Naive thymus-derived CD4-positive, alpha-beta T cell (primary cell): ENCODE data around the gene WSCD1. TPM values are rescaled to one million over a fixed set of nuclear protein-coding genes. Genes with fewer than 3 reads are reported as not detected.

Experiments used
- ATAC-seq: fragments of 150-1000 bp; cut with Tn5 transposase; 2 replicates; pipeline ENCODE4 v1.10.0; 2021; ENCODE audit warnings: mild to moderate bottlenecking, moderate library complexity
- CTCF ChIA-PET: fragments of 350-600 bp; sonication (Branson Sonifier 250); formaldehyde crosslinking; loops from one replicate; lab custom pipeline; 2021; ENCODE audit warnings: antibody characterized with exemption; lab: Charles Lee
- POLR2A ChIA-PET: fragments of 350-600 bp; sonication (Branson Sonifier 250); formaldehyde crosslinking; loops from one replicate; lab custom pipeline; 2021; ENCODE audit warnings: antibody characterized with exemption, inconsistent platforms; lab: Charles Lee
- DNase-seq, 9 donors: peaks; one replicate each; pipeline versions ENCODE4 v3.0.0 to v3.0.0-alpha.2; 2020 to 2022; ENCODE audit warnings: mixed read lengths in 1 of 9
- H3K27ac ChIP-seq: one replicate; pipeline ENCODE4 v1.7.0; 2013; ENCODE audit warnings: mild to moderate bottlenecking, low read depth, low read length, moderate library complexity
- H3K27me3 ChIP-seq, 2 donors: one replicate each; pipeline ENCODE4 v1.7.0; 2013; ENCODE audit warnings: low read length in 2 of 2, mild to moderate bottlenecking in 2 of 2, moderate library complexity in 2 of 2; ENCODE audit not compliant: control insufficient read depth in 2 of 2, insufficient read depth in 2 of 2
- H3K36me3 ChIP-seq, 3 experiments: 1 replicate in 2 of 3; 2 replicates in 1 of 3; pipeline ENCODE4 v1.7.0; 2013; ENCODE audit warnings: low read length in 3 of 3, mild to moderate bottlenecking in 3 of 3, moderate library complexity in 1 of 3; ENCODE audit not compliant: insufficient read depth in 3 of 3, control insufficient read depth in 2 of 3
- H3K4me1 ChIP-seq, 2 donors: one replicate each; pipeline ENCODE4 v1.7.0; 2013; ENCODE audit warnings: low read length in 2 of 2, mild to moderate bottlenecking in 2 of 2, moderate library complexity in 1 of 2; ENCODE audit not compliant: control insufficient read depth in 2 of 2, insufficient read depth in 2 of 2
- H3K4me3 ChIP-seq: 2 replicates; pipeline ENCODE4 v1.7.0; 2013; ENCODE audit warnings: mild to moderate bottlenecking, low read length
- H3K9me3 ChIP-seq, 3 experiments: 1 replicate in 2 of 3; 2 replicates in 1 of 3; pipeline ENCODE4 v1.7.0; 2013; ENCODE audit warnings: low read length in 3 of 3; ENCODE audit not compliant: control insufficient read depth in 2 of 3
- H3K27ac Mint-ChIP-seq, 9 donors: one replicate each; pipeline ENCODE4 v1.8.0; 2020 to 2022; ENCODE audit warnings: mixed read lengths in 9 of 9, mild to moderate bottlenecking in 8 of 9, moderate library complexity in 5 of 9, inconsistent platforms in 2 of 9
- H3K27me3 Mint-ChIP-seq, 5 donors: one replicate each; pipeline ENCODE4 v1.8.0; 2021 to 2022; ENCODE audit warnings: mixed read lengths in 5 of 5, mild to moderate bottlenecking in 1 of 5
- H3K36me3 Mint-ChIP-seq, 5 donors: one replicate each; pipeline ENCODE4 v1.8.0; 2020 to 2022; ENCODE audit warnings: mixed read lengths in 5 of 5, mild to moderate bottlenecking in 3 of 5, inconsistent platforms in 1 of 5
- H3K4me1 Mint-ChIP-seq, 7 donors: one replicate each; pipeline ENCODE4 v1.8.0; 2020 to 2022; ENCODE audit warnings: mixed read lengths in 7 of 7, mild to moderate bottlenecking in 3 of 7, inconsistent platforms in 1 of 7
- H3K4me3 Mint-ChIP-seq, 10 donors: one replicate each; pipeline ENCODE4 v1.8.0; 2020 to 2022; ENCODE audit warnings: mild to moderate bottlenecking in 10 of 10, mixed read lengths in 10 of 10, moderate library complexity in 6 of 10, inconsistent platforms in 2 of 10
- H3K9me3 Mint-ChIP-seq, 11 donors: one replicate each; pipeline ENCODE4 v1.8.0; 2020 to 2022; ENCODE audit warnings: mixed read lengths in 11 of 11, mild to moderate bottlenecking in 4 of 11, inconsistent platforms in 1 of 11, moderate library complexity in 1 of 11
- intact Hi-C, 2 donors: fragments of 100-400 bp; cut with micrococcal nuclease; formaldehyde crosslinking; loops; one replicate each; pipeline ENCODE4 v1.15.1; 2023
- polyA plus RNA-seq, 2 donors: library from polyadenylated mRNA; unstranded; fragments of 300-500 nt; fragmentation: Illumina TruSeq; gene quantifications; one replicate each; pipeline ENCODE4 v1.2.3, GENCODE V29; 2021
- total RNA-seq, 6 experiments: library from RNA in 5 of 6; stranded (reverse) in 5 of 6; gene quantifications; 1 replicate in 5 of 6; 2 replicates in 1 of 6; pipeline ENCODE4 v1.2.3 and lab custom pipeline; 2021 to 2026

Gene WSCD1
- total and polyA plus RNA-seq, 7 experiments from 2014 or later: 0.13 to 0.73 (median 0.27) TPM; not detected in 2

GRCh38 chr17:6073620-6074019, 3.4 kb downstream of the WSCD1 start:
- no peak overlapping the region for H3K27ac ChIP-seq
- peaks cover 21 to 50% (median 39%) of the 10 kb centered on the region in 5 donors for H3K27me3 Mint-ChIP-seq
- ChIA-PET POLR2A (no interaction called here), CTCF (no interaction called here)
- ATAC-seq (no peak), DNase-seq (no peak)
- H3K4me1 Mint-ChIP-seq: peaks cover 8 to 22% (median 18%) of the 10 kb centered on the region in 7 donors
- H3K36me3 ChIP-seq: no peaks in the 10 kb centered on the region
- peaks cover 0 to 3% (median 0%) of the 10 kb centered on the region in 11 donors for H3K9me3 Mint-ChIP-seq
- H3K4me3 ChIP-seq: no peak overlapping the region
- peaks cover 0 to 11% of the 10 kb centered on the region in 2 donors for H3K4me1 ChIP-seq
- no peaks in the 10 kb centered on the region for H3K9me3 ChIP-seq
- no peak overlapping the region for H3K27ac Mint-ChIP-seq
- peak overlapping the region in 1 of 10 donors; percentile 10 for H3K4me3 Mint-ChIP-seq
- H3K27me3 ChIP-seq: no peaks in the 10 kb centered on the region
- H3K36me3 Mint-ChIP-seq: peaks cover 0 to 5% (median 0%) of the 10 kb centered on the region in 5 donors
- intact Hi-C loops: no loop called here

GRCh38 chr17:6075050-6075449, 4.9 kb downstream of the WSCD1 start:
- no peak for ATAC-seq
- intact Hi-C loops: no loop called here
- Histone ChIP-seq H3K4me3 (no peak overlapping the region), H3K4me1 (no peaks in the 10 kb centered on the region), H3K36me3 (no peaks in the 10 kb centered on the region), H3K9me3 (no peaks in the 10 kb centered on the region), H3K27ac (no peak overlapping the region), H3K27me3 (no peaks in the 10 kb centered on the region)
- Mint-ChIP-seq H3K27ac (no peak overlapping the region), H3K9me3 (no peaks in the 10 kb centered on the region), H3K4me1 (peaks cover 0 to 10% (median 5%) of the 10 kb centered on the region in 7 donors), H3K36me3 (no peaks in the 10 kb centered on the region), H3K27me3 (peaks cover 7 to 36% (median 25%) of the 10 kb centered on the region in 5 donors), H3K4me3 (no peak overlapping the region)
- ChIA-PET POLR2A (no interaction called here), CTCF (no interaction called here)
- no peak for DNase-seq

GRCh38 chr17:6075845-6076244, 5.7 kb downstream of the WSCD1 start:
- intact Hi-C loops: no loop called here
- Histone ChIP-seq H3K27ac (no peak overlapping the region), H3K4me1 (no peaks in the 10 kb centered on the region), H3K9me3 (no peaks in the 10 kb centered on the region), H3K36me3 (no peaks in the 10 kb centered on the region), H3K4me3 (no peak overlapping the region), H3K27me3 (no peaks in the 10 kb centered on the region)
- ATAC-seq (no peak), DNase-seq (no peak)
- H3K4me3 Mint-ChIP-seq: no peak overlapping the region
- POLR2A ChIA-PET: no interaction called here
- peaks cover 7 to 35% (median 24%) of the 10 kb centered on the region in 5 donors for H3K27me3 Mint-ChIP-seq
- CTCF ChIA-PET: no interaction called here
- no peaks in the 10 kb centered on the region for H3K9me3 Mint-ChIP-seq
- H3K27ac Mint-ChIP-seq: no peak overlapping the region
- H3K4me1 Mint-ChIP-seq: peaks cover 0 to 10% (median 4%) of the 10 kb centered on the region in 7 donors
- no peaks in the 10 kb centered on the region for H3K36me3 Mint-ChIP-seq

GRCh38 chr17:6077752-6078151, 7.6 kb downstream of the WSCD1 start:
- Histone ChIP-seq H3K9me3 (no peaks in the 10 kb centered on the region), H3K4me3 (no peak overlapping the region), H3K36me3 (no peaks in the 10 kb centered on the region), H3K27ac (no peak overlapping the region), H3K27me3 (no peaks in the 10 kb centered on the region), H3K4me1 (no peaks in the 10 kb centered on the region)
- CTCF ChIA-PET: no interaction called here
- POLR2A ChIA-PET: no interaction called here
- intact Hi-C loops: no loop called here
- DNase-seq: no peak
- Mint-ChIP-seq H3K27me3 (peaks cover 0 to 29% (median 14%) of the 10 kb centered on the region in 5 donors), H3K27ac (no peak overlapping the region), H3K4me3 (no peak overlapping the region), H3K9me3 (no peaks in the 10 kb centered on the region), H3K36me3 (no peaks in the 10 kb centered on the region), H3K4me1 (no peaks in the 10 kb centered on the region)
- no peak for ATAC-seq

GRCh38 chr17:6078458-6078871, 8.3 kb downstream of the WSCD1 start:
- Histone ChIP-seq H3K4me1 (no peaks in the 10 kb centered on the region), H3K36me3 (no peaks in the 10 kb centered on the region), H3K4me3 (no peak overlapping the region), H3K27ac (no peak overlapping the region), H3K9me3 (no peaks in the 10 kb centered on the region), H3K27me3 (no peaks in the 10 kb centered on the region)
- intact Hi-C loops: no loop called here
- DNase-seq: no peak
- ATAC-seq: no peak
- H3K9me3 Mint-ChIP-seq: no peaks in the 10 kb centered on the region
- H3K36me3 Mint-ChIP-seq: no peaks in the 10 kb centered on the region
- CTCF ChIA-PET: no interaction called here
- no peaks in the 10 kb centered on the region for H3K4me1 Mint-ChIP-seq
- no peak overlapping the region for H3K4me3 Mint-ChIP-seq
- POLR2A ChIA-PET: no interaction called here
- peaks cover 0 to 24% (median 13%) of the 10 kb centered on the region in 5 donors for H3K27me3 Mint-ChIP-seq
- no peak overlapping the region for H3K27ac Mint-ChIP-seq

GRCh38 chr17:6079155-6079888, 9.1 kb downstream of the WSCD1 start:
- Histone ChIP-seq H3K36me3 (no peaks in the 10 kb centered on the region), H3K27me3 (no peaks in the 10 kb centered on the region), H3K9me3 (no peaks in the 10 kb centered on the region), H3K27ac (no peak overlapping the region), H3K4me1 (no peaks in the 10 kb centered on the region), H3K4me3 (no peak overlapping the region)
- H3K36me3 Mint-ChIP-seq: no peaks in the 10 kb centered on the region
- ATAC-seq (no peak), DNase-seq (no peak)
- no peaks in the 10 kb centered on the region for H3K4me1 Mint-ChIP-seq
- ChIA-PET POLR2A (no interaction called here), CTCF (no interaction called here)
- no peak overlapping the region for H3K27ac Mint-ChIP-seq
- intact Hi-C loops: no loop called here
- no peaks in the 10 kb centered on the region for H3K9me3 Mint-ChIP-seq
- H3K27me3 Mint-ChIP-seq: peaks cover 0 to 25% (median 9%) of the 10 kb centered on the region in 5 donors
- H3K4me3 Mint-ChIP-seq: no peak overlapping the region

- H3K27ac Mint-ChIP-seq: no peak overlapping the region
- Histone ChIP-seq H3K36me3 (no peaks in the 10 kb centered on the region), H3K4me3 (no peak overlapping the region), H3K4me1 (no peaks in the 10 kb centered on the region), H3K27ac (no peak overlapping the region), H3K27me3 (no peaks in the 10 kb centered on the region), H3K9me3 (no peaks in the 10 kb centered on the region)
- no peak overlapping the region for H3K4me3 Mint-ChIP-seq
- ChIA-PET POLR2A (no interaction called here), CTCF (no interaction called here)
- H3K36me3 Mint-ChIP-seq: no peaks in the 10 kb centered on the region
- peaks cover 0 to 22% (median 6%) of the 10 kb centered on the region in 5 donors for H3K27me3 Mint-ChIP-seq
- no peak for ATAC-seq
- no peaks in the 10 kb centered on the region for H3K4me1 Mint-ChIP-seq
- H3K9me3 Mint-ChIP-seq: no peaks in the 10 kb centered on the region
- intact Hi-C loops: no loop called here
- DNase-seq: no peak
These were observed 9.8 kb downstream of the WSCD1 start for GRCh38 chr17:6079960-6080359.
